Kidney epithelial cell (primary cell): ENCODE data around the gene FOXRED2. TPM values are rescaled to one million over a fixed set of nuclear protein-coding genes. Genes with fewer than 3 reads are reported as not detected.
A peak's percentile ranks its signal among the peaks of the same experiment; 100 is the strongest.

Experiments used
- DNase-seq: peaks from one replicate; pipeline ENCODE4 v3.0.0-alpha.2; 2010; ENCODE audit warnings: low read depth
- H3K27me3 ChIP-seq: 2 replicates; pipeline ENCODE4 v1.6.0; 2011; ENCODE audit warnings: low read length; ENCODE audit not compliant: control insufficient read depth, insufficient read depth
- H3K36me3 ChIP-seq: 2 replicates; pipeline ENCODE4 v1.5.1; 2011; ENCODE audit warnings: low read length; ENCODE audit not compliant: control insufficient read depth, insufficient read depth
- H3K4me3 ChIP-seq: 2 replicates; pipeline ENCODE4 v1.5.1; 2011; ENCODE audit warnings: low read depth, mild to moderate bottlenecking, control low read depth, low read length
- CTCF ChIP-seq: IDR thresholded peaks from 2 replicates; pipeline ENCODE4 v1.5.1; 2011; ENCODE audit warnings: mild to moderate bottlenecking, moderate library complexity, low read length, control low read depth, inconsistent platforms; ENCODE audit not compliant: insufficient read depth, poor library complexity, severe bottlenecking
- total RNA-seq: library from RNA; depleted of rRNA; stranded (reverse); fragments of >200 nt; gene quantifications from 2 replicates; pipeline ENCODE4 v1.2.3, GENCODE V29; 2015

The FOXRED2 gene
- total RNA-seq = 13.6 and 16.6 TPM in 2 replicates

GRCh38 chr22:36506637-36507517 lies at the start of gene FOXRED2:
Gene FOXRED2, minus strand, starts transcription at chr22:36507040. Its CDS starts 618 bp downstream, at chr22:36506422.
- Histone ChIP-seq H3K36me3 (peaks cover 5% of the 10 kb centered on the region), H3K27me3 (no peaks in the 10 kb centered on the region), H3K4me3 (peak within 1 kb of the TSS; percentile 51)
- peak; percentile 26 for DNase-seq
- TF ChIP-seq CTCF = no peak

GRCh38 chr22:36554098-36554497 lies 47.3 kb upstream of the FOXRED2 start:
- Histone ChIP-seq H3K27me3 (peaks cover 6% of the 10 kb centered on the region), H3K36me3 (no peaks in the 10 kb centered on the region), H3K4me3 (no peak overlapping the region)
- DNase-seq = no peak
- no peak for TF ChIP-seq CTCF

- Histone ChIP-seq H3K36me3 (no peaks in the 10 kb centered on the region), H3K27me3 (peaks cover 6% of the 10 kb centered on the region), H3K4me3 (no peak overlapping the region)
- no peak for TF ChIP-seq CTCF
- DNase-seq = no peak
Observed at GRCh38 chr22:36552289-36552688, 45.4 kb upstream of the FOXRED2 start.

- H3K27me3 ChIP-seq = peaks cover 6% of the 10 kb centered on the region
- no peaks in the 10 kb centered on the region for H3K36me3 ChIP-seq
- H3K4me3 ChIP-seq = no peak overlapping the region
- TF ChIP-seq CTCF = no peak
- no peak for DNase-seq
Observed at GRCh38 chr22:36550701-36551495, 44.1 kb upstream of the FOXRED2 start.

GRCh38 chr22:36549033-36549432 lies 42.2 kb upstream of the FOXRED2 start:
- Histone ChIP-seq H3K36me3 (no peaks in the 10 kb centered on the region), H3K27me3 (peaks cover 6% of the 10 kb centered on the region), H3K4me3 (no peak overlapping the region)
- no peak for TF ChIP-seq CTCF
- DNase-seq = no peak
